GM03348 (cell line): Measurements from ENCODE around the gene FMN1.

Experiments used
- DNase-seq: peaks from one replicate; pipeline ENCODE4 v3.0.0; 2012; ENCODE audit warnings: low spot score

The FMN1 gene

DNA sequence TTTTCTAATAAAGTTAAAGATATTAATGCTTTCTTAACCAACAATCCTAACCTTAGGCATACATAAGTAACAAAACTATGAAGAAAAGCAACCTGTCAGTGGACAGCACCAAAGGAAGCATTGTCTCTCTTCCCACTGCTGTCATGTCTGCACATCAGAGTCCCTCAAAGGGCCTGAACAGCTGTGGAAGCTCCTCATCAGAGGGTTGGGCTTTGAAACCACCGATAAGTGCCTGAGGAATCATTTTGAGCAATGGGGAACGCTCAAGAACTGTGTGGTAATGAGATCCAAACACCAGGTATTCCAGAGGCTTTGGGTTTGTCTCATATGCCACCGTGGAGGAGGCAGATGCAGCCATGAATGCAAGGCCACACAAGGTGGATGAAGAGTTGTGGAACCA is 182.5 kb downstream of the FMN1 start:
- DNase-seq: no peak

DNA sequence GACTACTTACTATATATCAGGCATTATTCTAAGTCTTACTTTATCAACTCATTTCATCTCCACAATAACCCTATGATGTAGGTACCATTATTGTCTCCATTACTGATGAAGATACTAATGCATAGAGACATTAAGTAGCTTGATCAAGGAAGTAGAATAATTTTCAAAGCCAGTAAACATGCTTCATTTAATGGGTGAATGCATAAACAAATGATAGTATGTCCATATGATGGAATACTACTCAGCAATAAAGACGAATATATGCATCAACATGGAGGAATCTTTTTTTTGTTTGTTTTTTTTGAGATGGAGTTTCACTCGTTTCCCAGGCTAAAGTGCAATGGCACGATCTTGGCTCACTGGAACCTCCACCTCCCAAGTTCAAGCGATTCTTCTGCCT is 184.9 kb downstream of the FMN1 start:
- no peak for DNase-seq

DNA sequence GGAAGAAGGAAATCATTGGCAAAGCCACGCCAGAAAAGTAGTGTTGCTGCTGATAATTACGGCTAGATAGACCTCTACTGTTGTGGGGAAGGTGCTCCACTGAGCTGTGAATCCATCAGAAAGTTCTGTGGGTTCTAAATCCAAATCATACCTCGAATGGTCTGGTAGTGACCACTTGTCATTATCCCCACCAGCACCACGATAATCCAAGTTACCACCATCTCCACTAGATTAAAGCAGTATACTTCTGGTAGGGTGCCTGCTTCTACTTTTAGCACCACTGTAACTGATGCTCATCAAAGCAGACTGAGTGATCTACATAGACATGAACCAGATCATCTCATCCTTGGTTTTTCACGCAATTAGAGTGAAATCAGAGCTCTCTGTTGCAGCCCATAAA is 185.5 kb downstream of the FMN1 start:
- DNase-seq: no peak

DNA sequence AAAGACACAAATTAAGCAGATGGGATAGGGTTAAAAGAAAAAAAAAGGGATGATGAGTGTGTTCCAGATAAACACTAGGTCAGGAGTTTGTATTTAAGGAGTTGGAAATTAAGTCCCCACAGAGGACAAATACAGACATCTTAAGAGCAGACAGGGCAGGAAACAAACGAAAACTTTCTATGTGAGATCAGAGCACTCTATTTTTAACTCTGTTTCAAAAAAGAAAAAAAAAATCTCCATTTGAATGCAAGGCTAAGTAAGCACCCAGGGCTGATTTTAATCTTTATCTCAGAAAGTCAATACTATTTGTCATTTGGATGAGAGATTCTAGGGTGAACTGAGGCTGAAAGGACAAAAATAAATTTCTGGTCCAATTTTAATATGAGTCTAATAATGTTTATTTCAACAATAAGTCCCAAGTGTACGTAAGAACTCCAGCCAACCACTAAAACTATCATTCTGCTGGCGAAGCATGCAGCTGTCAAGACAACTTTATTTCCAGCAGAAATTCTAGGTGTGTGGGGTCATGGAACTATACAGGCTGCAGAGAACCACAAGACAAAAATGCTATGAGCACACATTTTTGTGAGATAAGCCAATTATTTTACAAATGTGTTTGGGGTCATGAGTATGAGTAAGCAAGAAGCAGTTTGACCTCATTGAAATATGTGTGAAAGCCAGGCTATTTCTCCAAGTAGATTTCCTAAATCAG is 186.1 kb downstream of the FMN1 start:
- peak; percentile 71 for DNase-seq

DNA sequence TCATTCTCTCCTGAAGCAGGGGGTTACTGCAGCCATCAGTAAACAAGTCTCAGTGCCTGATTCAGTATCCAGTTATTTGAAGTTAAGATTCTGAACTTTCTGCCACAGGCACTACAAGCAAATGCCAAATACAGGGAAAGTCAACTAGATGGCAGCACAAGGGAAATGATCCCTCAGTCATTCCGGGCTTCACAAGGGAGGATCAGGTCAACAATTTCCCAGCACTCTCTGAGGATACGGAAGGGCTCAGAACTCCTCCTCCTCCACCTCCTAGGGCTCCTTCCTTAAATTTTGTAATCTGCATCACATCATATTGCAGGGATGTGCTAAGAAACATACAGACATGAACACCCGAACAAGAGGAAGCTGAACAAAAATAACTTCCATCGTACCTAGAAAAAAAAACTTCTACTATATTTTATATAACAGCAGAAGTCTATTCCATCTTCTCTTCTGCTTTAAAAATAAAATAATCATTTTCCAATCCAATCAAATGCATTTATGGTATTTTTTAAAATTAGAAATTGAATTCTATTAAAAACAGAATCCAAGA is 187.1 kb downstream of the FMN1 start:
- peak; percentile 50 for DNase-seq

DNA sequence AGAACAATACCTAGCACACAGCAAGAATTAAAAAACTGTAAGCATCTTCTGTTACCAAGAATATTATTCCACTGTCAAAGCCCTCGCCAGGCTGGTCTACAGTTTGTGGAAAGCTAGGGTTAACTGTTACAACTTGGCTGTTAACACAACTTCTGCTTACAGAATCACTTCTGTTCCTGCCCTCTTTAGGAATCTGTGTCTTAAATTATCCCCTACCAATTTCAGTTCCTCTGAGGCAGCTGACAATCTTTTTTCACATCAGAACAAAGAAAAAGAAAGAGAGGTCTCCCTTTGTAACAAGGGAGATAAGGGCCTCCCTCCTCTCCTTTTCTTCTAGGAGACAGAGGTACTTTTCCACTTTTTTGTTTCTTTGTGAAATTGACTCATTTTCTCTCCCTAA is 188.9 kb downstream of the FMN1 start:
- no peak for DNase-seq

DNA sequence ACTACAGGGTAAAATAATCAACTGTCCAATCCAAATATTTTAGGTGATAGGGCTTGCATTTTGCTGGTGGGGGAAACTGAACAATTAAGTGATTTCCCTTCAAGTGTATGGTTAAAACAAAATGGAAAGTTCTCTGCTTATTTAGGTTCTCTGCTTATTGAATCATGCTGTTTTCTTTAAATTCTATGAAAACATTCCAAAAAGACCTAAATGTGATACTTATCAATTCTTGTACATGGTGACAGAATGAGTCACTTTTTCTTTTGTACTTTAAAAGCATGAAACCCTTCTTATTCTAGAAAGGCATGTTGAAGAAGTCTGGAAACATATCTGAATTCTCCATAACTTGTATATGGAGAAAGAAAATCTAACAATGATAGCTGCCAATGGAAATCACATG is 192.6 kb downstream of the FMN1 start:
- DNase-seq: no peak

DNA sequence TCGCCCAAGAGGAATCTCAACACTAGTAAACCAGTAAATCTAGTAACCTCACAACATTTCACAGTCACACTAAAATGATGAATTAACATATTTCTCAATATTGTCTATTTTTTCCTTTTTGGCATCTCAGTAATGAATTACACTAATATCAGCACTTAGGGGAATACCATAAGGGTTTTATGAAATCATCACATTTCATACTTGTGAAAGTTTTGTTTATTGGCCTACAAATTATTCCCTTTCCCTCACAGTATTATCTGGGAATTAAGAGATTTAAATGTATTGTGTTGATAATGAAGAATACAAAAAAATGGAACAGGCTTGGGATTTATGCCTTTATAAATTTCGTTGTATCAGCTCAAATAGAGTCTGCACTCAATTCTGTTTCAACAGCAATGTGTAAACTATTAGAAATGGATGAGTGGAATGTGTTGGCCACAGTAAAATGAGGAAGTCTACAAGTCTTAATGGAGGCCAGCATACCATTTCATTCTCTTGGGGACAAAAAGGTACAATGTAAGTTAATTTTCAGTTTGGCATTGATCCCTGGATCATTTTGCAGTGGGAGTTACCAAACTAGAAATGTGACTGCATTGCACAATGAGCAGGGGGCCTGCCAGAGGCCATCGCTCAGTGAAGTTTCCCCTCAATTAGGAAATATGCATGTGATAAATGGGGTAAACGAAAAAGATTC is 195.4 kb downstream of the FMN1 start:
- DNase-seq: peak; percentile 14

DNA sequence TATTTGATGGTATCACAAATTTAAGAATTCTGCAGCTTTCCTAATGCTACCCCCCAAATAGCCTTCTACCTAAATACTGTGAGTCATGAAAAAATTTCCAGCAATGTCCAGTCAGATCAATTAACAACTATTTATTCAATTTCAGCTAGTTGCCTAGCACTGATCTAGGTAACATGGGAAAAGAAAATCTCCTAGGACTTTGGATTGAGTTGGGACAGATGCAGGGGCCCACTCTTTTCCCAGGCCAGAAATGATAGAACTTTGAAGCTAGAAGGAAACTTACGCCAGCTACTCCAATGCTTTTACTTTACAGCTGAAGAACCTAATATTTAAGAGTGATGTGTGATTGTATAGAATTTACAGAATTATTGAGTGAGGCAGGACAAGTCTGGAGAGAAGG is 196.3 kb downstream of the FMN1 start:
- DNase-seq: no peak

DNA sequence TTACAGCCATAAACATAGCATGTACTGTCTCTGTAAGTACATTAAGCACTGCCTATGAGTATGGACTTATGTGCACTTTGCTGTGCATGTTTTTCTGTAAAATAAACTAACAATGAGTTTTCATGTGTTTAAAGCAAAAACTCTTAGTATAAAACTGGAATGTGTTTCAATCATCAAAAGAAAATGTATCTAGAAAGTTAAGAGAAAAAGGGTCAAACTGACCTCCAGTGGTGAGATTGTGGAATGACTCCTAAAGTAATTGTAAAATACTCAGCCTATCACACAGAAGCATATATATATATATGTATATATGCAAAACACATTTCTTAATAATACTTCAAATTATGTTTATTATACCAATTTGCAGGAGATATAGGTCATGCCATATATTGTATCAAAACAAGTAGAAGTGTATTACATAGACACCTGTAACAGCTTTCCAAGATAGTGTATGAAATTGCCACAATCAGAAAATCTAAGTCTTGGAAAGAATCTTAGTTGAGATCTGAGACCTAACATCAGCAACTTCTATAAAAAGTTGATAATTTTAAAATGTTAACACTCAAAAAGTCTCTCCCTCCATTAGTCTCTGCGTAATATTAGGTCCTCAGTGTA is 199.6 kb downstream of the FMN1 start:
- DNase-seq: peak; percentile 52

DNA sequence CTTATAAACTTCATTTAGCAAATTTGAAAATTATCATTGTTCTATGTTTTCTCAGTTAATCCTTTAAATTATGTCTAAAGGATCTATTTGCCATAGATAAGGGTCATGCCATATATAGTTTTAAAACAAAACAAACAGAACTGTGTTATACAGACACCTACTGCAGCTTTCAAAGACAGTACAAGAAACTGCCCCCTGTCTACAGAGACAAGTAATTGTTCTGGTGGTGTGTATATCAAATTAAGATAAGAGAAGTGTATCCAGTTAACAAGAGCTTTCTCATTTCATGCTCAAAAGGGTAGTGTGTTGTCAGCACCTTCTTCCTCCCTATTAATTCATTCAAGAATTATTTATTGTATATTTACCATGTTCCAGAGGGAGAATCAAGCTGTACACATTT is 201.2 kb downstream of the FMN1 start:
- peak; percentile 19 for DNase-seq

DNA sequence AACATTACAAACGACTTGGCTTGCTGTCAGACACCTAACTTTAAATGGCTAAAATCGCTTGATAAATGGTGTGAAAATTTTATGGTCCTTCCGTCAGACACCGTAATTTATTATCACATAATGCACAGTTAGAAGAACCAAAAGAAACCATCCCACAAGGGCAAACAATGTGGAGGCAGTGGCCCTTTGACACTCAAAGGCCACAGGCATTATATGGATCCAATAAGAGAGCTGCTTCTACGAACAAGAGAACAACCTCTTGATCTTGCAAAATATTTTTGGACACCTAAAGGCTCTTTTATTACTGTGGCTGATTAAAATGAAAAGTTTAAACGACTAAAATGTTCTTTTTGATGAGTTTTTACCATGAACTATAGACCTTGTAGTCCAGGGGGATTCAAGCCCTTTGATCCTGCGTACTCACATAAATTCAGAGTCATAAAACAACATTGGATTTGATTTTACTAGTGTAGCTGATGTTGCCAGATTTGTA is 202.8 kb downstream of the FMN1 start:
- no peak for DNase-seq

DNA sequence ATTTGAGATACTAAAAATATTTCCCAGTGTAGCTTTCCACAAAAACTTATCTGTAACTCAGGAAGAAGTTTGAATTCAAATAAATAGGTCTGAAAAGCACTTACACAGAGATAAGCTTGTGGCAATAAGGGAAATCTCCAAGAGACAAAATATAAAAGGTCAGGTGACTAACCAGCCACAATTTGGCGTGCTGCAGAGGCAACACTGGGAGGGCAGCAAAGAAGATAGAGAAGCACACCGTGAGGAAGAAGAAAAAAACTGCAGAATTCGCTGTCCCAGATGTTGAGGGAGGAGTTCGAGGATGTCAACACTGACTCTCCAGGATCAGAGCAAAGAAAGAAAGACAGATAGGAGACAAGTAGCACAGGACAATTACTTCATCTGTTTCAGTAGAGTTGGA is 204.4 kb downstream of the FMN1 start:
- no peak for DNase-seq

DNA sequence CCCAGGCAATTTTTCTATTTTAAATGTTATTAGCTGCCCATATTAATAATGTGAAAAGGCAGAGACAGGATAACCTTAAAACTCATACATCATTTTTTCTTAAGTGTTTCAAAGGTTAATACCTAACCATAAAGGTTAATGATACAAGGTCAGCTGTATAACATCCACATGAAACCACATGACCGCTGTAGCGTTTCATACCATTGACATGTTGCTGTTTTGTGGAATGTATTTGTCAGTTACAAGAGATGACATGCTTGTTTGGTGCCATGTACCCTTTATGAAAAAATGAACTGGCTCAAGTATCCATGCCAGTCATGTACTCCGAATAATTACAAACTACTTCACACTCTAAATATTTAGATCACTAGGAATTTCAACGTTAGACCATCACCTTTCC is 207.4 kb downstream of the FMN1 start:
- no peak for DNase-seq

DNA sequence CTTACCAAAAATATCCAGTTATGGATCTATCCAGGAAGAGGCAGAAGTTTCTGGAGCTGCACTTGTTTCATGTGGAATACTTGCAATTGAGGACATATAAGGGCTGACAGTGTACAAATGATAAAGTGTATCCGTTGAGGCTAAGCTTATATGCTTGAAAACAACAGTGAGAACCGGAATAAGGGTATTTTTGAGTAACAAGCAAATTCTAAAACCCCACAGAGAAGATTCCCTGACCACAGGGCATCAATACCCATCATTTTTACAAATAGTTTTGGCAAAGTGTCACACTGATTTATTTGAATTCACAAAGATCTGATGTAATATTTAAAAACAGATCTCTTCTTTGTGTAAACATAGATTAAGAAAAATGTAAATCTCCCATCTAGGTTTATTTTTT is 208.4 kb downstream of the FMN1 start:
- no peak for DNase-seq

DNA sequence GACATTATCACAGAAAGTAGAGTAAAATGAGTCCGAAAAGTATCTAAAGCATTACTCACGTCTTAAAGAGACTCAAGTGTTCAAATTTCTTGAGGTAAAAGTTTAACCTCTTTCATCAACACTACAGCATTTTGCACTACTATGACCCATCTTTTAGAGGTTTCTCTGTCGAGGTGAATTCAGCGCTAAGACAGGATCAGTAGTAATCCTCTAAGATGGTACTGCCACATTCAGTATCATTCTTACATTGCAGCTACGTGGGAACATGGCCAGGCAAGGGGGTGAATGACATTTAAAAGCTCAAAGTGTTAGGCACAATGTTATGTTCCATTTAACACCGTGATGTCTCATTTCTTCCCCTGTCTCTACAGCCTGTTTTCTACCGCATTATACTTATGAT is 210.8 kb downstream of the FMN1 start:
- DNase-seq: no peak

DNA sequence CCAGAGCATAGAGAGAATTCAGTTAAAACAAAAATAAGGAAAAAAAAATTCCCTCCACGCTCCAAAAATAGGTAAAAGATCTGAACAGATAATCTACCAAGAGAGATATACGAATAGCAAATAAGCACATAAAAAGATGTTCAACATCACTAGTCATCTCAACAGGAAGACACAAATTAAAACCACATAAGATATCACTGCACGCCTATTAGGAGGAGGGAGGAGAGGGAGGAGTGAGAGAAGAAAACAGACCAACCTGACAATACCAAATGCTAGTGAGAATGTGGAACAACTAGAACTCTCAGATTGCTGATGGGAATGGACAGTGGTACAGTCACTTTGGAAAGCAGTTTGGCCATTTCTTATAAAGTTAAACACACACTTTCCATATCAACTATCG is 212.5 kb downstream of the FMN1 start:
- DNase-seq: no peak

DNA sequence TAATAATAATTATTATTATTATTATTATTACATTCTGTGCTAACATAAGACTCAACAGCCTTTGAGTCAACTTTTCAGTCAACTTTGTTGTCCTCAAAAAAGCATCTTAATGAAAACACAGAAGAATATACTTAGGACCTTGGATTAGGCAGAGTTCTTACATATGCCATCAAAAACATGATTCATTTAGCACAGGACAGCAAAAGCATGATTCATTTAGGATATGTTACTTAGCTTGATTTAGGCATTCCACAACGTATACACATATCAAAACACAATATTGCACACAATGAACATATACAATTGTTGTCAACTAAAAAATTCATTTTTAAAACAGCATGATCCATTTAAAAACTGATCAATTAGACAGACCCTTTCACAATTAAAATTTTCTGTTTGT is 213.0 kb downstream of the FMN1 start:
- no peak for DNase-seq

DNA sequence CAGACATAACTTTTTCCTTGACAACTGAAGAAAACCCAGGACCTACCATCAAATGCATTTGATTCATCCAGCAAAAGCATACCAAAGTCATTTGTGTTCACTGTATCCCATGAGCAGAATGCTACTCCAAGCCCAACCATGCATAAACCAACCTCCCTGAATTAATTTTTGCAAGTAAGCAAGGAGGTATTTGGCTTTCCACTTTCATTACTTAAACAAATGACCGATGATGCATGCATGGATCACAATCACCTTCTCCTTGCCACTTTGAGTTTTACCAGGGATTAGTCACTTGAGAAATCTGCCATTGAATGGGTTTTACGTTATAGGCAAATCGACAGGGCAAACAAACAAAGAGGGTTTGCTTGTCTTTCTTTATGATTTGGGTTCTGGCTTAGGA is 214.8 kb downstream of the FMN1 start:
- peak; percentile 62 for DNase-seq

DNA sequence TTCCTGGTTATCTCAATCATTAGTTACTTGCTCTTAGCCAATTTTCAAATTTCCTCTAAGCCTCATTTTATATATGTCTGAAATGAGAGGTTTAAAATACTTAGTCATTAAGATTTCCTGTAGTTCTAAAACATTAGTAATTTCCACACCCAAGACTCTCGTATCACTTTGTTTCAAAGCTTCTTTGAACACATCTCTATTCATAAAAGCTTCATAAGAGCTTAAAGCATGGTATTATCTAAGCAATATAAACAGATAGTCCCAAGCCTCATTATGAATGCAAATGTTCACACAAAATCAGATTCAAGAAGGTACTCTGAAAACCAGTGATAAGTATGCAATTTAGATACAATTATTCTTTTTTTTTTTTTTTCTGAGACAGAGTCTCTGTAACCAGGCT is 217.0 kb downstream of the FMN1 start:
- DNase-seq: no peak

DNA sequence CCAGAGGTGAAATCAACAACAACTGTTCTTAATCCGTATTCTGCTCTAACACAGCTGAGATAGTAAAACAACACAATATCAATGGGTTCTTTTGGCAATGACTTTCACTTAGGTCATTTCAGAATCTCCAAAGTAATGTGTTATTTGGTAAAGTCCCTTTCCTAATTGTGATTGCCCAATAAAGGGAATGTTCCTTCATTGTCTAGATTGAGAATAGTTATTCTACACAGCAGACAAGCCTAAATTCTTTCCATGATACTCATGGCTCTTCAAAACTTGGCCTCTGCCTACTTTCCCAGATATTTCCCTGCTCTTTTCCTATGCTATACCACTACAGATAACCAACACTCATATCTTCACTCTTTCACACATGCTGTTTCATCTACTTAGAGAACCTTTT is 219.8 kb downstream of the FMN1 start:
- DNase-seq: peak; percentile 48

DNA sequence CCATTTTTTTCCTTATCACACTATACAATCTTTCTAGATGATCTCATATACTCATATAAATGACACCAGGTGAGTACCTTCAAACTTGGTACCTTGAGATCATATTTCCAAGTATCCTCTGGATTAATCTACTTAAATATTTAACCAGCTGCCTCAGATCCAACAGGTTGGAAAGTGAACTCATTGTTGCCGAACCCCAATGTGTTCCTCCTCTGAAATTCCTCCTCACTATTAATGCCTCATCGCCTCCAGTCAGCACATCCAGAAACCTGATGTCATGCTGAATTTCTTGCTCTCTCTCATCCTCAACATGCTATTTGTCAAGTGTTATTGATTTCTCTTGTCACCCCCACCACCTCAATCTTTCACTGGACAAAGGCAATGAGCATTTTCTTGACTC is 221.8 kb downstream of the FMN1 start:
- DNase-seq: no peak

DNA sequence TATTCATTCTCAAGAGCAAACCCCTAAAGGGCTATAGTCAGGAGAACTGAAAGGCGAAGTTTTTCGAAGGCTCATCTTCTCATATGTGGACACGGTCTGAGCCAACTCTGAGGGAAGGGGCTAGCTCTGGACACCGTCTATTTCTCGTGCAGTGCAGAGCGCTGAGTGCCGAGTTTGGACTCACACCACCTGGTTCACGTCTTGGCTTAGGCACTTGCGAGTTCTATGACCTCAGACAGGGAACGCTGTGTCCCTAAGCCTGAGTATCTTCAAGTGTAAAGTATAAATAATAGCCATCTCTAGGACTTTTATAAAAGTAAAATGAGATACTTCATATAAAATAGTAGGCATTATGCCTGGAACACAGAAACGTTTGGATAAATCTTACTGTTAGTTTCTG is 223.7 kb downstream of the FMN1 start:
- DNase-seq: no peak
